ENCODE data around the gene NISCH. TPM values are rescaled to one million over a fixed set of nuclear protein-coding genes. Genes with fewer than 3 reads are reported as not detected.

NISCH gene
- polyA plus RNA-seq, 2 of the 4 experiments (the other 2 are of a cell fraction) = 17.3 to 18.2 TPM

- POLR2A ChIA-PET = no interaction called here
These were observed 21.4 kb upstream of the NISCH start for GRCh38 chr3:52433996-52434479.

DNA sequence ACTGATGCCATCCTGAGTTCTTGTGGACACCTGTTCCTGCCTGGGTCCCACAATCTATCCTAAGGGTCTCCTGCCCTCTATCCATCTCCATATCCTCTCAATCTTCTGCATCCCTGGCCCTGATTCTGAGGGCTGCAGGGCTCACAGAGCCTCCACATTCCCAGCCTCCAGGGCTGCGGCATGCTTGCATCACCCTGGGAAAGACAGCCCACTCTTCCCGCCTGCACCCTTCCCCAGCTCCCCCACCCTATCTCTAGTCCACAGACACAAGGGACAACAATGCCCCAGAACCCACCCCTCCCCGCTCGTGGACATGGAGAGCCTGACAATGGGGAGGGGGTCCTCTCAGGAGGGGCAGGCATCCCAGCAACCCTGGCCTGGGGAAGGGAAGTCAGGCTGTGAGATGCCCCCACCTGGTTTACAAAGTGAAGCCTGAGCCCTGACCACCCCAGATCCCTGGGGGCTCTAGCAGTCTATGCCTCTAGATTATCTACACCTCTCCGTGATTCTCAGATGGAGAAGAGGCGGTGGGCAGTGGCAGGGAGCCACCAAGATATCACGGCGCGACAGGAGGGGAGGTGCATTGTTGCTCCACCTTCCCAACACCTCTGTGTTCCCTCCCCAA lies 20.8 kb upstream of the NISCH start:
- ChIA-PET CTCF (interaction anchor here (1.3 to 20.8 kb wide), 2 partner anchors 13 to 21 kb away, joined by 3 to 351 read pairs; partner anchors contain the start of genes SEMA3G and TNNC1), POLR2A (no interaction called here)
- H3K9me3 ChIP-seq = no peaks in the 10 kb centered on the region
- no peaks in the 10 kb centered on the region for H3K4me1 ChIP-seq
- TF ChIP-seq MAX (IDR thresholded peaks at IDR 0.05) (no peak), RAD21 (conservative IDR thresholded peaks at IDR 0.05 in 1 of 2, IDR thresholded peaks at IDR 0.05 in 1 of 2) (no peak), MAZ (IDR thresholded peaks at IDR 0.05; ENCODE audit: borderline replicate concordance, low read depth, low read length) (no peak), HOXB13 (CRISPR knock-in tag; IDR thresholded peaks at IDR 0.05; ENCODE audit: low read depth) (no peak), RNF2 (IDR thresholded peaks at IDR 0.05; ENCODE audit: borderline replicate concordance, low read depth) (no peak), EHMT2 (IDR thresholded peaks at IDR 0.05; ENCODE audit: low read depth) (no peak), HEYL (CRISPR knock-in tag; IDR thresholded peaks at IDR 0.05) (no peak), REST (IDR thresholded peaks at IDR 0.05) (no peak), SREBF2 (IDR thresholded peaks at IDR 0.05) (no peak)
- H3K4me3 ChIP-seq = no peak overlapping the region
- 87% methylated on average over 7 of the region's 9 CpGs for WGBS (ENCODE audit: missing lambda C conversion rate)
- H3K4me2 ChIP-seq = no peak overlapping the region
- ATAC-seq (no peak), FAIRE-seq (no peak), DNase-seq (ENCODE audit: low read depth in 1 of 2, low spot score in 1 of 2) (no peak)
- no peak overlapping the region for H3K27ac ChIP-seq

More at GRCh38 chr3:52433996-52434479, 21.4 kb upstream of the NISCH start:
- FAIRE-seq (no peak), ATAC-seq (no peak), DNase-seq (ENCODE audit: low read depth in 1 of 2, low spot score in 1 of 2) (no peak)
- WGBS (ENCODE audit: missing lambda C conversion rate) = 82% methylated on average over 6 of the region's 6 CpGs
- CTCF ChIA-PET = interaction anchor here (20.8 kb wide), 1 partner anchor 14 kb away, joined by 351 read pairs; the partner anchor contains the start of genes SEMA3G and TNNC1
- TF ChIP-seq MYC (IDR thresholded peaks at IDR 0.05; ENCODE audit: borderline replicate concordance, low read length) (no peak), POLR2A (IDR thresholded peaks at IDR 0.05; ENCODE audit: low read length) (no peak), JUNB (IDR thresholded peaks at IDR 0.05) (no peak), CHD4 (IDR thresholded peaks at IDR 0.05; ENCODE audit: borderline replicate concordance) (no peak), NPAS2 (CRISPR knock-in tag; IDR thresholded peaks at IDR 0.05; ENCODE audit: borderline replicate concordance) (no peak), KDM1A (IDR thresholded peaks at IDR 0.05; ENCODE audit: low read depth) (no peak), HES2 (IDR thresholded peaks at IDR 0.05) (no peak), HDAC2 (IDR thresholded peaks at IDR 0.05) (no peak)
- Histone ChIP-seq H3K4me2 (no peak overlapping the region), H3K9me3 (no peaks in the 10 kb centered on the region), H3K4me3 (no peak overlapping the region), H3K27ac (no peak overlapping the region), H3K4me1 (no peaks in the 10 kb centered on the region)

- FAIRE-seq (no peak), ATAC-seq (no peak), DNase-seq (ENCODE audit: low read depth in 1 of 2, low spot score in 1 of 2) (no peak)
- Histone ChIP-seq H3K4me1 (no peaks in the 10 kb centered on the region), H3K4me2 (no peak overlapping the region), H3K27ac (no peak overlapping the region), H3K9me3 (no peaks in the 10 kb centered on the region), H3K4me3 (no peak overlapping the region)
- ChIA-PET POLR2A (no interaction called here), CTCF (interaction anchor here (1.3 to 20.8 kb wide), 2 partner anchors 12 to 22 kb away, joined by 3 to 351 read pairs; partner anchors contain the start of genes SEMA3G and TNNC1)
- TF ChIP-seq FOSL2 (IDR thresholded peaks at IDR 0.05) = no peak
- no peak for TF ChIP-seq FOSL2 (CRISPR knock-in tag; IDR thresholded peaks at IDR 0.05)
- TF ChIP-seq SMC3 (IDR thresholded peaks at IDR 0.05) = no peak
- TF ChIP-seq, protein P1, sequence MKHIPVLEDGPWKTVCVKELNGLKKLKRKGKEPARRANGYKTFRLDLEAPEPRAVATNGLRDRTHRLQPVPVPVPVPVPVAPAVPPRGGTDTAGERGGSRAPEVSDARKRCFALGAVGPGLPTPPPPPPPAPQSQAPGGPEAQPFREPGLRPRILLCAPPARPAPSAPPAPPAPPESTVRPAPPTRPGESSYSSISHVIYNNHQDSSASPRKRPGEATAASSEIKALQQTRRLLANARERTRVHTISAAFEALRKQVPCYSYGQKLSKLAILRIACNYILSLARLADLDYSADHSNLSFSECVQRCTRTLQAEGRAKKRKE (CRISPR knock-in tag; IDR thresholded peaks at IDR 0.05; ENCODE audit: low read depth) = no peak
- no peak for TF ChIP-seq NPAS2 (CRISPR knock-in tag; IDR thresholded peaks at IDR 0.05; ENCODE audit: borderline replicate concordance)
- WGBS (ENCODE audit: missing lambda C conversion rate) = 86% methylated on average over 15 of the region's 32 CpGs
These were observed 19.9 kb upstream of the NISCH start for GRCh38 chr3:52435246-52436101.
